ENCODE data around the gene PARD3B. TPM values are rescaled to one million over a fixed set of nuclear protein-coding genes. Genes with fewer than 3 reads are reported as not detected.

Gene PARD3B
- total and polyA plus RNA-seq, 8 donors = 1.8 to 42.6 (median 15.1) TPM

- whole genome bisulfite sequencing, 5 donors = 70 to 81% (median 73%) methylated on average over 5 of the region's 5 CpGs
- TF ChIP-seq POLR2A (IDR thresholded peaks at IDR 0.05) = no peak
- TF ChIP-seq POLR2AphosphoS5 (IDR thresholded peaks at IDR 0.05) = no peak
- TF ChIP-seq, protein P1, sequence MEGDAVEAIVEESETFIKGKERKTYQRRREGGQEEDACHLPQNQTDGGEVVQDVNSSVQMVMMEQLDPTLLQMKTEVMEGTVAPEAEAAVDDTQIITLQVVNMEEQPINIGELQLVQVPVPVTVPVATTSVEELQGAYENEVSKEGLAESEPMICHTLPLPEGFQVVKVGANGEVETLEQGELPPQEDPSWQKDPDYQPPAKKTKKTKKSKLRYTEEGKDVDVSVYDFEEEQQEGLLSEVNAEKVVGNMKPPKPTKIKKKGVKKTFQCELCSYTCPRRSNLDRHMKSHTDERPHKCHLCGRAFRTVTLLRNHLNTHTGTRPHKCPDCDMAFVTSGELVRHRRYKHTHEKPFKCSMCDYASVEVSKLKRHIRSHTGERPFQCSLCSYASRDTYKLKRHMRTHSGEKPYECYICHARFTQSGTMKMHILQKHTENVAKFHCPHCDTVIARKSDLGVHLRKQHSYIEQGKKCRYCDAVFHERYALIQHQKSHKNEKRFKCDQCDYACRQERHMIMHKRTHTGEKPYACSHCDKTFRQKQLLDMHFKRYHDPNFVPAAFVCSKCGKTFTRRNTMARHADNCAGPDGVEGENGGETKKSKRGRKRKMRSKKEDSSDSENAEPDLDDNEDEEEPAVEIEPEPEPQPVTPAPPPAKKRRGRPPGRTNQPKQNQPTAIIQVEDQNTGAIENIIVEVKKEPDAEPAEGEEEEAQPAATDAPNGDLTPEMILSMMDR (IDR thresholded peaks at IDR 0.05) = no peak
- no peak for TF ChIP-seq EP300 (IDR thresholded peaks at IDR 0.05)
These were observed 765.9 kb downstream of the PARD3B start for GRCh38 chr2:205311201-205311600.

DNA sequence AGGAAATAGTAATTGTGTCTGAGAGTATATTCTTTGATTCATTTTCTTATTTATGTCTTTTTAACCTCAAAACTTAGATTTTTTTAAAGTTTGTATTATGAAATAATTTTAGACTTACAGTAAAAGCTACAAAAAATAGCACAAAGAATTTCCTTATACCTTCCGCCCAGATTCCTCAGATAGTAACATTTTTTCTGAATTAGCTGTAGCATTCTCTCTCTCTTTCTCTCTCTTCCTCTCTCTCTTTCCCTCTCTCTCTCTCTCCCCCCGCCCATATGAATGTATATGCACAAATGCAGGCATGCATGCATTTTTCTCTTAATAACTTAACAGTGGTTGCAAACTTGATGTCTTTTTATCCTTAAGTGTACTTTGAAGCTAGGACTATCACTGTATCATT lies 776.0 kb downstream of the PARD3B start:
- Histone ChIP-seq H3K36me3 (no peaks in the 10 kb centered on the region), H3K4me1 (no peaks in the 10 kb centered on the region), H3K27ac (no peak overlapping the region), H3K27me3 (no peaks in the 10 kb centered on the region), H3K9me3 (no peaks in the 10 kb centered on the region), H3K4me3 (no peak overlapping the region)
- no peak for DNase-seq
- TF ChIP-seq POLR2AphosphoS5 (IDR thresholded peaks at IDR 0.05) (no peak), POLR2A (IDR thresholded peaks at IDR 0.05) (no peak), EP300 (IDR thresholded peaks at IDR 0.05) (no peak)
- TF ChIP-seq, protein P1 (IDR thresholded peaks at IDR 0.05) = no peak
- intact Hi-C loops (cut with DNase I; ENCODE audit: low total_unique reads) = no loop called here
- 88 to 95% (median 91%) methylated on average over 2 of the region's 2 CpGs for WGBS, 5 donors

More at GRCh38 chr2:205311201-205311600, 765.9 kb downstream of the PARD3B start:
- DNase-seq = no peak
- H3K4me1 ChIP-seq = no peaks in the 10 kb centered on the region
- intact Hi-C loops (cut with DNase I; ENCODE audit: low total_unique reads) = no loop called here
- H3K27ac ChIP-seq = no peak overlapping the region
- H3K9me3 ChIP-seq = no peaks in the 10 kb centered on the region
- H3K27me3 ChIP-seq = no peaks in the 10 kb centered on the region
- no peak overlapping the region for H3K4me3 ChIP-seq
- no peaks in the 10 kb centered on the region for H3K36me3 ChIP-seq

DNA sequence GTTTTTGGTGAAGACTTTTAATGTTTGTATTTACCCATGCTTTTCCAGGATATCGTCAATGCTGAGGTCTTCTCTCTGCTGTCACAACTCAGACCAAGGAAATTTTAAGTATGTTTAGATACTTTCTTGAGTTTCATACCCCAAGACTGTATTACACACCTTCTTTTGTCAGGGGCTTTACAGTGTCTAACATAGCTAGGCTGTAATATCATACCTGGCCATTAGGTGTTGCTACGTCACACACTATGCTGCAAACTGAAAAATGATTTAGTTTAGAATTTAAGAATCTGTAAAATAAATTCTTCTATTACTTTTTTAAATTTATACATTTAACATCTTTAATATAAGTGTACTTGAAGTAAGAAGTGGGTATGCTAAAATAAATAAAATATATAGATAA lies 778.7 kb downstream of the PARD3B start:
- no peaks in the 10 kb centered on the region for H3K36me3 ChIP-seq
- no peaks in the 10 kb centered on the region for H3K27me3 ChIP-seq
- H3K4me3 ChIP-seq = no peak overlapping the region
- H3K27ac ChIP-seq = no peak overlapping the region
- intact Hi-C loops (cut with DNase I; ENCODE audit: low total_unique reads) = no loop called here
- 91 to 94% (median 93%) methylated on average over 2 of the region's 2 CpGs for WGBS, 5 donors
- TF ChIP-seq, protein P1 (IDR thresholded peaks at IDR 0.05) = peak in 1 of 7 experiments; percentile 18
- no peak for TF ChIP-seq POLR2AphosphoS5 (IDR thresholded peaks at IDR 0.05)
- no peak for DNase-seq
- no peaks in the 10 kb centered on the region for H3K4me1 ChIP-seq
- no peaks in the 10 kb centered on the region for H3K9me3 ChIP-seq

DNA sequence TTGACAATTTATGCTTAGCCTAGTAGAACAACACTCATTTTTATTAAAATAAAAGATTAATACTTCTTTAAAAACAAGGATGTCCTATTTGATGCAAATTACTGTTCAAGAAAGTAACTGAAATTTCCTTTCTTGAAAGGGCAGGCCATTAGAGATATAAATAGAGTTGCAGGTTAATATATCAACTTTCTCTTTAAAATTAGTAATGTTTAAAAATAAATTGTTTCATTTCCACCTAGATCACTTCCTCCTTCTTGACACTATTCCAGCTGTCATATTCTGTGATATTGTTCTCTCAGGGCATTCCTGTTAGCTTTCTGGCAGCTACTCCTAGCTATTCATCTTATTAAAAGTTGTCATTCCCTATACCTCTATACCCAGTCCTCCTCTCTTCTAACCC lies 779.1 kb downstream of the PARD3B start:
- no peak for TF ChIP-seq EP300 (IDR thresholded peaks at IDR 0.05)
- no peak for TF ChIP-seq POLR2AphosphoS5 (IDR thresholded peaks at IDR 0.05)
- TF ChIP-seq, protein P1 (IDR thresholded peaks at IDR 0.05) = no peak
- no peak for TF ChIP-seq POLR2A (IDR thresholded peaks at IDR 0.05)
- Histone ChIP-seq H3K9me3 (no peaks in the 10 kb centered on the region), H3K27ac (no peak overlapping the region), H3K36me3 (no peaks in the 10 kb centered on the region), H3K4me1 (no peaks in the 10 kb centered on the region), H3K27me3 (no peaks in the 10 kb centered on the region), H3K4me3 (no peak overlapping the region)
- DNase-seq = no peak
- intact Hi-C loops (cut with DNase I; ENCODE audit: low total_unique reads) = no loop called here

Measured in stomach (tissue), 9 donors.